IMR-90 (cell line): ENCODE data around the gene C2orf69. TPM values are rescaled to one million over a fixed set of nuclear protein-coding genes. Genes with fewer than 3 reads are reported as not detected.

Experiments
- ATAC-seq: fragments of 200-7000 bp; cut with Tn5 transposase; 2 replicates; pipeline ENCODE4 v1.9.1; 2020; ENCODE audit warnings: low read depth, mild to moderate bottlenecking, moderate library complexity
- BruUV-seq: library from RNA; stranded (reverse); fragments of 400-500 nt; replicated peaks from 2 replicates; lab custom pipeline; 2021; lab: Mats Ljungman, UMichigan
- CTCF ChIA-PET: fragments of 300-600 bp; formaldehyde crosslinking; extraction: SDS; loops from one replicate; lab custom pipeline; 2021; ENCODE audit warnings: antibody characterized with exemption; lab: Yijun Ruan, JAX
- POLR2A ChIA-PET: fragments of 300-600 bp; sonication (Branson Sonifier 250); formaldehyde crosslinking; loops from one replicate; lab custom pipeline; 2022; ENCODE audit warnings: antibody characterized with exemption; ENCODE audit not compliant: unreplicated experiment; lab: Charles Lee
- DNase-seq: peaks from one replicate; pipeline ENCODE4 v3.0.0; 2013
- H2AFZ ChIP-seq: replicated peaks from 2 replicates; pipeline ENCODE3; 2013; ENCODE audit warnings: low read length, mild to moderate bottlenecking; ENCODE audit not compliant: poor library complexity
- H2AK5ac ChIP-seq: 2 replicates; pipeline ENCODE4 v1.6.1; 2013; ENCODE audit warnings: low read depth, low read length, inconsistent platforms
- H2AK9ac ChIP-seq: replicated peaks from 2 replicates; pipeline ENCODE3; 2013; ENCODE audit warnings: mild to moderate bottlenecking, low read depth, low read length, moderate library complexity; ENCODE audit not compliant: poor library complexity
- H2BK120ac ChIP-seq: 2 replicates; pipeline ENCODE4 v1.6.1; 2013; ENCODE audit warnings: low read depth, low read length, inconsistent platforms
- H2BK15ac ChIP-seq: 3 replicates; pipeline ENCODE4 v1.6.1; 2013; ENCODE audit warnings: low read depth, low read length, inconsistent platforms
- H2BK20ac ChIP-seq: 2 replicates; pipeline ENCODE4 v1.6.1; 2013; ENCODE audit warnings: low read depth, mild to moderate bottlenecking, inconsistent platforms, low read length, moderate library complexity
- H2BK5ac ChIP-seq: 2 replicates; pipeline ENCODE4 v1.6.1; 2013; ENCODE audit warnings: mild to moderate bottlenecking, low read depth, low read length, inconsistent platforms; ENCODE audit not compliant: poor library complexity, severe bottlenecking
- H3K14ac ChIP-seq: replicated peaks from 2 replicates; pipeline ENCODE4 v1.6.1; 2013; ENCODE audit warnings: low read depth, low read length, inconsistent platforms
- H3K18ac ChIP-seq: 2 replicates; pipeline ENCODE4 v1.6.1; 2013; ENCODE audit warnings: low read depth, low read length, control low read depth
- H3K23ac ChIP-seq: 2 replicates; pipeline ENCODE4 v1.6.1; 2013; ENCODE audit warnings: low read depth, low read length, inconsistent platforms
- H3K27ac ChIP-seq: 2 replicates; pipeline ENCODE4 v1.5.1; 2013; ENCODE audit warnings: mild to moderate bottlenecking, control low read depth, low read length; ENCODE audit not compliant: insufficient read depth
- H3K27me3 ChIP-seq: 2 replicates; pipeline ENCODE4 v1.6.1; 2013; ENCODE audit warnings: low read length; ENCODE audit not compliant: control insufficient read depth, insufficient read depth
- H3K36me3 ChIP-seq: 2 replicates; pipeline ENCODE4 v1.6.1; 2013; ENCODE audit warnings: low read length, mixed read lengths; ENCODE audit not compliant: control insufficient read depth, insufficient read depth
- H3K4ac ChIP-seq: 2 replicates; pipeline ENCODE4 v1.6.1; 2013; ENCODE audit warnings: low read depth, low read length, inconsistent platforms
- H3K4me1 ChIP-seq: 2 replicates; pipeline ENCODE4 v1.6.1; 2013; ENCODE audit warnings: low read length, mixed read lengths; ENCODE audit not compliant: control insufficient read depth, insufficient read depth
- H3K4me2 ChIP-seq: 2 replicates; pipeline ENCODE4 v1.6.1; 2013; ENCODE audit warnings: low read depth, mild to moderate bottlenecking, control low read depth, low read length, moderate library complexity
- H3K4me3 ChIP-seq: 2 replicates; pipeline ENCODE4 v1.5.1; 2013; ENCODE audit warnings: low read depth, mild to moderate bottlenecking, control low read depth, low read length, moderate library complexity; ENCODE audit not compliant: insufficient read depth
- H3K56ac ChIP-seq: 2 replicates; pipeline ENCODE4 v1.6.1; 2013; ENCODE audit warnings: low read length, inconsistent platforms; ENCODE audit not compliant: insufficient read depth; ENCODE audit errors: extremely low read depth
- H3K79me1 ChIP-seq, 2 experiments: 2 replicates each; pipeline ENCODE4 v1.6.1; 2013; ENCODE audit warnings: low read length in 2 of 2, inconsistent platforms in 1 of 2, low read depth in 1 of 2
- H3K9ac ChIP-seq: 2 replicates; pipeline ENCODE4 v1.6.1; 2013; ENCODE audit warnings: low read depth, low read length, control low read depth
- H3K9me1 ChIP-seq: 2 replicates; pipeline ENCODE4 v1.6.1; 2013; ENCODE audit warnings: low read length, inconsistent platforms; ENCODE audit not compliant: insufficient read depth
- H3K9me3 ChIP-seq: 2 replicates; pipeline ENCODE4 v1.6.1; 2013; ENCODE audit warnings: low read length; ENCODE audit not compliant: control insufficient read depth, insufficient read depth
- H4K20me1 ChIP-seq: 2 replicates; pipeline ENCODE4 v1.6.1; 2013; ENCODE audit warnings: low read length, inconsistent platforms; ENCODE audit not compliant: insufficient read depth
- H4K5ac ChIP-seq: 2 replicates; pipeline ENCODE4 v1.6.1; 2013; ENCODE audit warnings: mild to moderate bottlenecking, low read depth, low read length, control low read depth
- H4K8ac ChIP-seq, 2 experiments: 2 replicates each; pipeline ENCODE4 v1.6.1; 2013; ENCODE audit warnings: low read depth in 2 of 2, low read length in 2 of 2, control low read depth in 1 of 2, inconsistent platforms in 1 of 2
- H4K91ac ChIP-seq: 2 replicates; pipeline ENCODE4 v1.6.1; 2013; ENCODE audit warnings: low read depth, low read length, inconsistent platforms; ENCODE audit not compliant: insufficient read depth
- FOS ChIP-seq: fragments of 150-350 bp; IDR thresholded peaks from 2 replicates; pipeline ENCODE4 v1.6.1; 2016; ENCODE audit warnings: low read depth, low read length
- MAZ ChIP-seq: IDR thresholded peaks from 2 replicates; pipeline ENCODE4 v1.6.1; 2012; ENCODE audit warnings: low read depth, mild to moderate bottlenecking, low read length, improper control_type of control experiment, moderate library complexity, borderline replicate concordance
- MXI1 ChIP-seq: IDR thresholded peaks from 2 replicates; pipeline ENCODE4 v1.6.1; 2012; ENCODE audit warnings: low read depth, mild to moderate bottlenecking, low read length, moderate library complexity, borderline replicate concordance
- NFE2L2 ChIP-seq: fragments of 150-350 bp; IDR thresholded peaks from 2 replicates; pipeline ENCODE4 v1.6.1; 2016; ENCODE audit warnings: low read depth, mild to moderate bottlenecking, low read length
- POLR2A ChIP-seq: IDR thresholded peaks from 2 replicates; pipeline ENCODE4 v1.6.1; 2012; ENCODE audit warnings: mild to moderate bottlenecking, low read depth, low read length
- RFX5 ChIP-seq: IDR thresholded peaks from 2 replicates; pipeline ENCODE4 v1.8.0; 2012; ENCODE audit warnings: low read depth, mild to moderate bottlenecking, low read length, moderate library complexity
- SMC3 ChIP-seq: fragments of 150-350 bp; IDR thresholded peaks from 2 replicates; pipeline ENCODE4 v1.6.1; 2016; ENCODE audit warnings: low read depth, mild to moderate bottlenecking, antibody characterized with exemption, low read length, moderate library complexity
- WGBS, 2 experiments: methylation state at CpG; one replicate each; pipeline versions ENCODE4 v1.1.5 to v1.1.7; 2013; ENCODE audit warnings: missing lambda C conversion rate in 2 of 2; ENCODE audit not compliant: insufficient read length in 1 of 2; ENCODE audit errors: extremely low coverage in 2 of 2; 5-methylcytosine and 5-hydroxymethylcytosine counted together
- dilution Hi-C: fragments of 300-500 bp; cut with HindIII; formaldehyde crosslinking; loops from one replicate; pipeline ENCODE4 v1.14.3; 2018; ENCODE audit warnings: low sequenced_read_pairs; ENCODE audit not compliant: unreplicated experiment
- in situ Hi-C: fragments of 300-500 bp; cut with MboI; formaldehyde crosslinking; loops from 3 replicates; pipeline ENCODE4 v1.14.3; 2019; ENCODE audit warnings: low sequenced_read_pairs, inconsistent platforms, mixed read lengths
- intact Hi-C: fragments of 100-400 bp; cut with micrococcal nuclease; formaldehyde crosslinking; loops from 2 replicates; pipeline ENCODE4 v1.10.0; 2022
- polyA plus RNA-seq, 3 experiments: library from polyadenylated mRNA; depleted of rRNA; stranded (reverse); fragments of >200 nt; gene quantifications; 2 replicates each; pipeline ENCODE4 v1.2.3, GENCODE V29; 2012; ENCODE audit warnings: low replicate concordance in 1 of 3
- total RNA-seq: library from RNA; depleted of rRNA; stranded (reverse); fragments of >200 nt; gene quantifications from 2 replicates; pipeline ENCODE4 v1.2.3, GENCODE V29; 2012

The C2orf69 gene
- total and polyA plus RNA-seq, 2 of the 4 experiments (the other 2 are of a cell fraction) = 3.1 to 4.7 TPM

- H4K91ac ChIP-seq = no peak overlapping the region
- H2AK5ac ChIP-seq = no peak overlapping the region
- H2BK120ac ChIP-seq = no peak overlapping the region
- no peak overlapping the region for H3K4ac ChIP-seq
- no peak overlapping the region for H3K23ac ChIP-seq
- in situ Hi-C loops = no loop called here
- ChIA-PET POLR2A (no interaction called here), CTCF (no interaction called here)
- no peak overlapping the region for H3K4me3 ChIP-seq
- no peak overlapping the region for H4K8ac ChIP-seq
- dilution Hi-C loops = no loop called here
- H3K56ac ChIP-seq = no peak overlapping the region
- H3K79me1 ChIP-seq = no peaks in the 10 kb centered on the region
- H2BK5ac ChIP-seq = no peak overlapping the region
- H4K20me1 ChIP-seq = no peaks in the 10 kb centered on the region
- DNase-seq (no peak), ATAC-seq (no peak)
- no peak overlapping the region for H2AK9ac ChIP-seq
- H4K5ac ChIP-seq = no peak overlapping the region
- H3K9ac ChIP-seq = no peak overlapping the region
- H2BK20ac ChIP-seq = no peak overlapping the region
- H3K18ac ChIP-seq = no peak overlapping the region
- H3K36me3 ChIP-seq = no peaks in the 10 kb centered on the region
- no TSS peak for BruUV-seq
- no peak overlapping the region for H3K4me2 ChIP-seq
- no peaks in the 10 kb centered on the region; the same call in 1 of the 2 replicates for H3K27me3 ChIP-seq
- H3K14ac ChIP-seq = no peak overlapping the region
- no peaks in the 10 kb centered on the region for H3K4me1 ChIP-seq
- TF ChIP-seq RFX5 = no peak
- no peak for TF ChIP-seq MAZ
- TF ChIP-seq NFE2L2 = no peak
- TF ChIP-seq FOS = no peak
- TF ChIP-seq MXI1 = no peak
- TF ChIP-seq POLR2A = no peak
- no peak for TF ChIP-seq SMC3
- H2AFZ ChIP-seq = no peak overlapping the region
- 50% methylated on average over 1 of the region's 3 CpGs; no CpG with 5 or more reads in 1 of the 2 experiments for WGBS, 2 experiments
- intact Hi-C loops = no loop called here
- H2BK15ac ChIP-seq = no peak overlapping the region
- no peak overlapping the region for H3K27ac ChIP-seq
- no peaks in the 10 kb centered on the region for H3K9me1 ChIP-seq
- no peaks in the 10 kb centered on the region for H3K9me3 ChIP-seq
Observed at GRCh38 chr2:199895406-199895805, 15.7 kb upstream of the C2orf69 start.
